Stimulated activated CD8-positive, alpha-beta memory T cell treated with anti-CD3 and anti-CD28 coated beads, Interleukin-12 subunit alpha, Interleukin-12 subunit beta, amount 100 ng/mL, for 24 hours (primary cell): ENCODE data around the gene ZNF302.
A peak's percentile ranks its signal among the peaks of the same experiment; 100 is the strongest.
"Not testable (repeated sequence)": the region's sequence is repeated elsewhere in the genome, so short reads cannot be mapped to it uniquely, and the experiment has no call there.

Experiments
- DNase-seq: peaks from one replicate; pipeline ENCODE4 v3.0.0-alpha.2; 2020; ENCODE audit errors: extremely low read depth

The ZNF302 gene

DNA sequence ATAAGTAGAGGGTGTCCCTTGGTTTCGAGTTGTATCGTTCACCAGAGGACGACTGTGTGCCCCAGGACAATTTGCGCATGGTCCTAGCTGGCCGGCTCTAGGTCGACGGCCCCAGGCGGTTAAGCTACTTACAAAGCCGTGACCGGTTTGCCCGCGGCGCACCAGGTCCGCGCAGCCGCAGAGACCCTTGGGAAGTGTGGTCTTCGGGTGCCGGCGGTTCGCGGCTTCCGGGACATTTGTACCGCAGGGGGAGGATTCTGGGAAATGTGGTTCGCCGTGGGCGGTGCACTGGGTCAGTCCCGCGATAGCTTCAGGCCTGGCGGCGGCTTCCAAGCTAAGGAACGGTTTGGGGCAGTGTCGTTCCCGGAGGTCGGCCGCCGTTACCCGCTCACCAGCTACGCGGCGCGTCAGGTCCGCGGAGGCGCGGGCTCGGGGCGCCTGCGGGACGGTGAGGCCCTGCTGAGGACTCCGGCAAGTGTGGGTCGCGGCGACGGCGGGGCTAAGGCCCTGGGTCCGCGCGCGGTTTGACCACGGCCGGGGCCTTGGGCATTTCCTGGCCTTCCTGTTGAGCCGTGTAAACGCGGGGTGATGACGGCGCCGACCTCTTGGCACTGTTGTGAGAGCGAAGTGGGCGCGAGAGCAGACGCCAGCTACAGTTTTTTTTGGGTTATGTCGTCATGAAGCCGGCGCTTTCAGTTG lies at the start of gene ZNF302:
Gene ZNF302 (plus strand): TSS at position 293 of the 699 bp plus-strand sequence. CDS start 1,127 bp downstream, outside the sequence.
- DNase-seq = peak; percentile 93

DNA sequence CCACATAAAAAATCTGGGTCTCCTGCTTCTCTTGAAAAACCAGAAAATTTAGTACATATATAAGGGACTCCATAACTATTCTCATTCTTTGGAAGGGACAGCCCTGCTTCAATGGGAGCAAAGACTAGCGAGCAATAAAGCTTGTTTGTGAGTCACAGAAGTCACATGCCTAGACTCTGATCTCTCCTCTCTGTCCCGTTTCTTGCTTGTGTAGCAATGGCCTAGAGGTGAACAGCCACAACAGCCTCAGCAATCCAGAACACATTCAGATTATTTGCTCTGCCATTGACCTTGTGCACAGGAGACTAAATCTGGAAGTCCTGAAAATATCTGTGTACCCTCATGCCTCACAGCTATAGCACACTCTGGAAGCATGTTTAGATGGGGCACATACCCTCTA lies 43.7 kb upstream of the ZNF302 start:
- DNase-seq = no peak

DNA sequence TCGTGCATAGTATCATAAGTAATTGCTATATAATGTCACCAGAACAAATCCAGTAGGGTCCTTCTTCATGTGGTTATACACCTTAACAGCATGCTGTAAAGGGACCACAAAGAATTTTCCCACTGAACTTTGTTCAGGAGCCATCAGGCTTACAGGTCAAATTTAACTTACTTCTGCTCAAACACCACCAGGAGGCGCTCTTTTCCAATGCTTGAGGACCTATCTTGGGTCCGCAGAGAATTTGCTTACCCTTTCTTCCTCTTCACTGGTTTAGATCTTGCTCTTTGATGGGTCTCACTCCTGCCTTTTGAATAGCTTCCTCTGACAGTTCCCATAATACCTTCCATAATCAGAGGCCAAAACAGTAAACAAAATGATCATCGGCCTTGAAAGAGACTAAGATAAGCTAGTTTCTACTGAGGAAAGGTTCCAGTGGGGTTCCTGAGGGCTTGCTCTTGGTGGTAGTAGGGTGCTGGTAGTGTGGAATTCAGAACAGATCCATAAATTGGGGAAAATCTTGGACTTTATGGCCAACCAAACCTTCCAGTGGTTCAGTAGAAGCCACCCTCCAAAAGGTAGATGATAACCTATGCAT lies 37.9 kb upstream of the ZNF302 start:
- DNase-seq = peak; percentile 31

DNA sequence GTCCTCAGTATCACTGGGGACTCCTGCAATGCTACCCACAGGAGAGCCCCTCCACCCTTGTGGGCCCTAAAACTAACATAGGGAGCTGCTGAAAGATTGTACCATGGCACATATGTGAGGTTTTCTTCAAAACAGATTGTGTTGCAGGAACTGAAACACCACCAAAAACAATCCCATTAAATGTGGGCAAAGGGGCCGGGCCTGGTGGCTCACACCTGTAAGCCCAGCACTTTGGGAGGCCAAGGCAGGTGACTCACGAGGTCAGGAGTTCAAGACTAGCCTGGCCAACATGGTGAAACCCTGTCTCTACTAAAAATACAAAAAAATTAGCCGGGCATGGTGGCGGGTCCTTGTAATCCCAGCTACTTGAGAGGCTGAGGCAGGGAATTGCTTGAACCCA lies 35.2 kb upstream of the ZNF302 start:
- DNase-seq = no peak

DNA sequence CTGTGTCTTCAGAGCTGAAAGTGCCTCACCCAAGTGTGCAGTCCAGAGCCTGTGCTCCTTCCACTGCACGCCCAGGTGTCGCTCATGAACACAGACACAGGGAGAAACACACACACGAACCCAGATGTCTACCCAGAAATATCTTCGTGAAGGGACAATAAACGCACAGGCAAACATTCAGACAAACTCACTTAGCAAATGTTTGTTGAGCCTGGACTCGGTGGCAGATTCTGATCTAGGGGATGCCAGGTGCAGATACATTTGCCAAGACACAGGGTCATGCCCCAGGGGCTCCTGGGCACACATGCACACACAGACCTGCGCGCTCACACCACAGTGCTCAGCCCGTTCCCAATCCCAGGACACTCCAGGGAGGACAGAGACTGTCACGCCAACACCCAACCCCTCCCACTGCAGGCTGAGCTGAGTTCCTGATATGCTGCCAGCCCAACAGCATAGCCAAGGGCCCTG lies 32.5 kb upstream of the ZNF302 start:
- DNase-seq = no peak

DNA sequence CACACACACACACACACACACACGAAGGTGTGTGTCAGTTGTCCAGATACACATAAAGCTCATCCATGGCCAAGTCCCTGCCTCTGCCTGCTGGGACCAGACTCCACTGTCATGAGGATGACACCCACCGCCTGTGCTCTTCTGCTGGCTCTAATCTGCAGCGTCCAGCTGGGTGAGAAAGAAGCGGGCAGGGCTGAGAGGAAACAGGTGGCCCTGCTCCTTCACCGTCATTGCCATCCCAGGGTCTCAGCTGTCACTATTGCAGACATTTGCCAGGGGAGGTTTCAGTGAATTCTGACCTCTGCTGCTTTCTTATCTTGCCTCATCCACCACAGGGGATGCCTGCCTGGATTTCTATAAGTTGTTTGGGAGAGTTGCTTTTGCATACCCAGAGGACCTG lies 31.9 kb upstream of the ZNF302 start:
- no peak for DNase-seq

DNA sequence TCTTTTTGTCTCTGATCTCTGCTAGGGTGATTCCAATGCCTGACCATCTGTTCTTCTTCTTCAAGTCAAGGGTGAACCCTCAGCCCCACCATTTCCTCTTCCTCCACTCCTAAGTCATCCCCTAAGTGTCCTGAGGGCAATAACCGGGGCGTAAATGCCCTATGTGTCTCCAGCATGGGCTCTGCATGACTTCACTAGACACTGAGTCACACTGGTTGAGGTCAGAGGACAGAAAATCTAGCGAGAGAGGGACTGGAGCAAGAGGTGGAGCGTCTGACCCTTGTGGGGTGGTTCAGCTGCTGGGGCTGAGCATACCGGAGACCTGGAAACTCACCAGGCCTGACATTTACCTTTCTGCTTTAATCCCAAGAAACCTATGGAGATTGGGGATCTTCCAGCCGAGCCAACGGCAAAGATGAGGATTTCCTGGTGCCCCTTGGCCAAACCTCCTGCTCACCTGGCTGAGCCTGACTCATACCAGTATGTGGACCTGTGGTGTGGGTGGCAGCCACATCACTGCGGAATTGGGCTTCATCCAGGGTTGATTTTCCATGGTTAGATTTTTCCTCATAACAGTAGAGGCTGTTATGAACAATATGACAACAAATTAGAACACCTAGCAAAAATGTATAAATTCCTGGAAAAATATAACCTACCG lies 27.5 kb upstream of the ZNF302 start:
- no peak for DNase-seq

DNA sequence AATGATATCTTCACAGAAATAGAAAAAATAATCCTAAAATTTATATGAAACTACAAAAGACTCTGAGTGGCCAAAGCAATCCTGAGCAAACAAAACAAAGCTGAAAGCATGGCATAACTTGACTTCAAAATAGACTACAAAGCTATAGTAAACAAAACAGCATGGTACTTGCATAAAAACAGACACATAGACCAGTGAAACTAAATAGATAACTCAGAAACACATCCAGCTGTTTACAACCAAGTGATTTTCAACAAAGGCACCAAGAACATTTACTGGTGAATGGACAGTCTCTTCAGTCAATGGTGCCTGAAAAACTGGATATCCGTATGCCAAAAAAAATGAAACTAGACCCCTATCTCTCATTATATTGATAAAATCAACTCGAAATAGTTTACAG lies 25.7 kb upstream of the ZNF302 start:
- DNase-seq = no peak

DNA sequence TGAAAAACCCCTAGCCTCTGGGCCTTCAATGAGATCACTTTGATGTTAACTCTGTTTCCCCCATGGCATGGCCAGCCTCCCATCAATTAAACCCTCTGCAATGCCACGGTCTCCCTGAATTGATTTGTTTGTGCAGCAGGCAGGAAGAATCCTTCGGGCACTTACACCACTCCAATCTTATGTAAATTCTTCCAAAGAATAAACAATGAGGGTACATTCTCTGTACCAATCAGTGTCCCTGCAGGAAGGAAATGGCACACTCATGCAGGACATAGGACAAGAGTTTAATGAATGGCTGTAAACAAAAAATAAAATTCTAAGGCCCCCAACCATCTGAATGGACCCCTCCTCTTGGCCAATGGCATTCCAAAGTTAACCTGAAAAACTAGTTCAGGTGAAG lies 22.7 kb upstream of the ZNF302 start:
- DNase-seq = no peak

DNA sequence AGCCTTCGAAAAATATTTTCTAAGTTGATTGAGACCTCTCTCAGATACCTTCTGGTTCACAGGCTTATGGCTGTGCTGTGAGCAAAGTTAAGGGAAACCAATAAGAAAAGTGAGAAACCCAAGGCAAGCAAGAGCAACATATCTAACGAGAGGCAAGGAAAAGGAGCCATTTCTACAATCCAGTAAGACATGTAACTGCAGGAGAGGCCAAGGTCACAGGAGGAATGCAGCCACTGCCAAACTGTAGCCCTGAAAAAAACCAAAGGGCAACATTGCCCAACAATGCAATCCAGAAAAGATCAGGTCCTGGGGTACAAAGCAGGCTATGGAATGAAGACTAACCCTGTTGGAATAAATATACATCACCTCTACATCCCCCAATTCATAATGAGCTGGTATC lies 21.8 kb upstream of the ZNF302 start:
- DNase-seq = no peak

DNA sequence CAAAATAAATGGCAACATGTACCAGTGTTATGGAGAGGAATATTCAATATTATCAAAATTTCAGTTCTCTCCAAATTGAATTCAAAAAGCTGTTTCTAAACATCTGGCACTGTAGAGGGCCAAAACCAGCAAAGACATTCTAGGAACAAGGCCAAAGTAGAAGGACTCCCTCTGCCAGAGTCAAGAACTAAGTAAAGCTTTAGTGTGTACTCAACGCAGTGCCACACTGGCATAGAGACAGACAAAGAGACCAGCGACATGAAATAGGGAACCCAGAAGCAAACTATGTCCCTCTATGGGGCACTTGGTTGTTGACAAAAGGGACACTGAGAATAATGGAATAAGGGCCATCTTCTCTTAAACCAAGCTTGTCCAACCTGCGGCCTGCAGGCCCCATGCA lies 16.1 kb upstream of the ZNF302 start:
- DNase-seq = no peak

DNA sequence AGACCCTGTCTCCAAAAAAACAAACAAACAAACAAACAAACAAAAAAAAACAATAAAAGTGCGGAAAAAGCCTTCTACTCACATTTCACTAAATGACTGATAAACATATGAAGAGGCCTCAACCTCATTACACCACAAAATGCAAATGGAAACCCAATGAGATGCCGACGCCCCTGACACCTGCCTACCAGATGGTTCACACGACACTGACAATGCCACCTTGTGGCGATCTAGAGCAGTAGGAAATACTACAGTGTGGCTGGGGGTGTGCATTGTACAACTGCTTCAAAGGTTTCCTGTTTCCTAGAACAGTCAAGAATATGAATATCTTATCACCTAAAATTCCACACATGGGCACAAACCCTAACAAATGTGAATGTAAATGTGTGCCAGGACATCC lies 14.6 kb upstream of the ZNF302 start:
- DNase-seq = no peak

DNA sequence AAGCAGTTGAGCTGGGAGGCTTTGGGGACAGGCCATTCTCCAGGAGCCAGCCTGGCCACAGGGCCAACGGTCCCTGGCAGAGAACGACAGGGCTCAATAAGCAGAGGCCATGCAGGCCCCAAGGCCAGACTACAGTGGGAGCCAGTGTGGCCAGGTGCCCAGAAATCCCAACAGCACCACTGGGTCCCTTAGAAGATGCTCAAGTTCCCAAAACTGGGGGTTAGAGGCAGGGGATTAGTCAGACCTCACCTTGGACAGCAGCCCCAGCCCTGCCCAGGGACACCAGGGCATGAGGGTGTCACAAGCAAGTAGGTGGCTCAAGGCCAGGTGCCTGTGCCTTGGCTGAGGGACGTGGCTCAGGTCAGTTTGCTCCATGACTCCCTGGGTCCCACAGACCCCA lies 13.3 kb upstream of the ZNF302 start:
- DNase-seq = no peak

DNA sequence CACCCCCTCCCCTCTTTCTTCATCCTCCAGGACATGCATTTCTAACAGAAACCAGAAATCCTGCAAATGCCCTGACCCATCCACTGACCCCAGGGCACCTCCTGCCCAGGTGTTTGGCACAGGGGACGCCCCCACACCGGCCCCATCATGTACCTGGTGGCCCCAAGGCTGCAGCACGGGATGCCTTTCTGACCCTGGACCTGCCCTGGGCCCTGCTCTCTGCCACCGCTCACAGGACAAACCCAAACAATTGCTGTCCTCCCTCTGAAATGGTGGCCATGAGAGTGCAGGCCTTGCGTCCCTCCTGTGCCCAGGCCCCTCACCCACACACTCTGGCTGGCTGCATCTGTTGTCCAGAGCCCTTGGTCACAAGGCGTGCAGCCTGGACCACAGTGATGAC lies 12.6 kb upstream of the ZNF302 start:
- no peak for DNase-seq

DNA sequence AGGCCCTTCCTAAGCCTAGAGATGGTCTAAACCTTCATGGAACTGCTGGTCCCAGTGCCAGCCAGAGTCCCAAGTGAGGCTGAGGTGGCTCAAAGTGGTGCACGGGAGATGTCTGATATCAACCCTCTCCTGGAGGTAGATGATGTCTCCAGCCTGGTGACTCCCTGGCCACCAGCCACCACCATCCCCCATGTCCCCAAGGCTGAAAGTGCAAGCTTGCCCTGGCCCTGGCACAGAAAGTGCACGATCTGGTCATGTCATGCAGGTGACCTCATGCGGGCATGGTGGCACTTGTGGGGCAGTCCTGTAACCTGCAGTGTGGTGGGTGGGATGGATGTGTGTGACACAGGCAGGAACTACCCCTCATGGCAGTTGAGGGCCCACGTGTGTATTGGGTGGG lies 12.2 kb upstream of the ZNF302 start:
- not testable (repeated sequence) for DNase-seq

DNA sequence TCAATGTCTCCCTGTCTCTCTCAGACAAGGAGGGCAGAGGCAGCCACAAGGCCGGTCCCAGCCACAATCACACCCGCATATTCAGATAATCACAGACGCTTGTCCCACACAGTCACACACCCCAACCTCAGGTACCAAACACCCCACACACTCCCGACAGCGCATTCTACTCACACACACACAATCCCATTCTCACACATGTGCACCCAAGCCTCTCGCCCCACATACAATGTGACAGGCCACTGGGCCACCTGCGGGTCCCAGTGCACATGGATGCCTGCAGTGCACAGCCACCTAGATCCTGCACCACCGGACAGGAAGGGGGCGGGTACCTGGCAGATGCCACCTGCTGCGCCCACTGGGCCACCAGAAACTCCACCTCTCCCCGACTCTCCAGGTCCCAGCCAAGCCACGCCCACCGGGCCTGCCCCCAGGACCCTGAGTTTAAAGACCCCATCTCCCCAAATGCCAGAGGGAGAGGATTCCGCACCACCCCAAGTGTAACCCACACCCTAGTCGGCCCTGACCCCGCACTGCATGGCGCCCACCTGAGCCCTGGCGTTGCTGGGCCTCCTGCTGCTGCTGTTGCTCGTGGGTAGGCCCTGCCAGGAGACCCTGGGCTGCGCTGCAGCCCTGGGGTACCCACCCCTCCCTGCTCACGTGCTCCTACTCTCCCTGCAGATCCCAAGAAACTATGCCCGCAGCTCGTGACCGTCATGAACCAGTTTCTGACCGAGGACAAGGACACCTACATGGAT lies 11.1 kb upstream of the ZNF302 start:
- no peak for DNase-seq

DNA sequence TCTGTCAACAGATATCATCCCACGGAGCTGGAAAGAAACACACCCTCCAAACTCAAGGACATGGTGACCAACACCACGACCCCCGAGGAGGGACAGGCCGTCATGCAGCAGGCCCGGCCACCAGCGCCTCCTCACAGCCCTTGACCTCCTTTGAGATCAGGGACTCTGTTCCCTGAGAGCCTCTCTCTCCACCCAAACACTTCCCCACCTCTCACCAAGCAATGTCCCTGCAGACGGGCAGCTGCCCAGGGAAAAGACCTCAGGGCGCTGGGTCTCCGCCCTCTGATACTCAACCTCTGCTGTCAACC lies 10.6 kb upstream of the ZNF302 start:
- no peak for DNase-seq

DNA sequence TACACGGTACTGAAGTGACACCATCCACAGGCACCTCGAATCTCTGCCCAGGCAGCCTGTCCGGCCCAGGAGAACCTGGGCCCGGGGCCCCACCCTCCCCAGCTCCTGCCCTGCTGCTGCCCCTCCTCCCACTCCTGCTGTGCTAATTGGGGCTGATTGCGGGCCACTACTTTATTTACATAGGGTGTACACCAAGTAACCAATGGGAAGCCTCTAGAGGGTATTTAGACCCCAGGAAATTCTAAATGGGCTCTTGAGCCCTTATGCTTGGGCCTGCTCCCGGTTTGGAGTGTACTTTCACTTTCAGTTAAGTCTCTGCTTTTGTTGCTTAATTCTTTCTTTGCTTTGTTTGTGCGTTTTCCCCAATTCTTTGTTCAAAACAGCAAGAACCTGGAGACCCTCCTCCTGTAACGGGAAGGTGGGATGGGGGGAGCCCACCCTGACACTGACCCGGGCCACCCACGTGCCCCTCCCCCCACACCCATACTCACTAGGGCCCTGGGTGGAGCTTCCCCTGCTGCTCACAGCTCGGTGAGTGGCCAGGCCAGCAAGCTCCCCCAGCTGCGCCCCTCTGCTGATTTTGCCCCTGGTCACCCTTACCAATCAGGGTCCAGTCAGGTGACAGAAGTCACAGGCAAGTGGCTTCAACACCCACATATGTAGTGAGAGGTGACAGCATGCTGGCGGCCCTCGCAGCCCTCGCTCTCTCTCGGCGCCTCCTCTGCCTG lies 10.0 kb upstream of the ZNF302 start:
- no peak for DNase-seq

DNA sequence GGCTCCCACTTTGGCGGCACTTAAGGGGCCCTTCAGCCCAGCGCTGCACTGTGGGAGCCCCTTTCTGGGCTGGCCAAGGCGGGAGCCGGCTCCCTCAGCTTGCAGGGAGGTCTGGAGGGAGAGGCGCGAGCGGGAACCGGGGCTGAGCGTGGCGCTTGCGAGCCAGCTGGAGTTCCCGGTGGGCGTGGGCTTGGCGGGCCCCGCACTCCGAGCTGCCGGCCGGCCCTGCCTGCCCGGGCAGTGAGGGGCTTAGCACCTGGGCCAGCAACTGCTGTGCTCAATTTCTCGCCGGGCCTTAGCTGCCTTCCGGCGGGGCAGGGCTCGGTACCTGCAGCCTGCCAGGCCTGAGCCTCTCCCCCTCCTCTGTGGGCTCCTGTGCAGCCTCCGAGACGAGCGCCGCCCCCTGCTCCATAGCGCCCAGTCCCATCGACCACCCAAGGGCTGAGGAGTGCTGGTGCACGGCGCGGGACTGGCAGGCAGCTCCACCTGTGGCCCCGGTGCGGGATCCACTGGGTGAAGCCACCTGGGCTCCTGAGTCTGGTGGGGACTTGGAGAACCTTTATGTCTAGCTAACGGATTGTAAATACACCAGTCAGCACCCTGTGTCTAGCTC lies 9.3 kb upstream of the ZNF302 start:
- DNase-seq = not testable (repeated sequence)

DNA sequence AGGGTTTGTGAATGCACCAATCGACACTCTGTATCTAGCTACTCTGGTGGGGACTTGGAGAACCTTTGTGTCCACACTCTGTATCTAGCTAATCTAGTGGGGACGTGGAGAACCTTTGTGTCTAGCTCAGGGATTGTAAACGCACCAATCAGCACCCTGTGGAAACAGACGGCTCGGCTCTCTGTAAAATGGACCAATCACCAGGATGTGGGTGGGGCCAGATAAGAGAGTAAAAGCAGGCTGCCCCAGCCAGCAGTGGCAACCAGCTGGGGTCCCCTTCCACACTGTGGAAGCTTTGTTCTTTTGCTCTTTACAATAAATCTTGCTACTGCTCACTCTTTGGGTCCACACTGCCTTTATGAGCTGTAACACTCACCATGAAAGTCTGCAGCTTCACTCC lies 8.8 kb upstream of the ZNF302 start:
- not testable (repeated sequence) for DNase-seq

DNA sequence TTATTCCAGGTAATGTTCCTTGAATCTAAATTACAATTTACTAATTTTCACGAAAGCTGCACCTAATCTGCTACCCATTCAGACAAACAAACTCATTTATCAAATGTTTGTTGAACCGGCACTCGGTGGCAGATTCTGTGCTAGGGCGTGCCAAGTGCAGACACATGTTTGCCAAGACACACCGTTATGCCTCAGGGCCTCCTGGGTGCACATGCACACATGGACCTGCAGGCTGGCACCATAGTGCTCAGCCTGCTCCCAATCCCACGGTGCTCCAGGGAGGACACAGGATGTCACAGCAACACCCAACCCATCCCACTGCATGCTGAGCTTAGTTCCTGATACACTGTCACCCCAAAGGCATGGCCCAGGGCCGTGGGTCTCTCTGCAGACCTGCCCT lies 8.2 kb upstream of the ZNF302 start:
- DNase-seq = no peak

DNA sequence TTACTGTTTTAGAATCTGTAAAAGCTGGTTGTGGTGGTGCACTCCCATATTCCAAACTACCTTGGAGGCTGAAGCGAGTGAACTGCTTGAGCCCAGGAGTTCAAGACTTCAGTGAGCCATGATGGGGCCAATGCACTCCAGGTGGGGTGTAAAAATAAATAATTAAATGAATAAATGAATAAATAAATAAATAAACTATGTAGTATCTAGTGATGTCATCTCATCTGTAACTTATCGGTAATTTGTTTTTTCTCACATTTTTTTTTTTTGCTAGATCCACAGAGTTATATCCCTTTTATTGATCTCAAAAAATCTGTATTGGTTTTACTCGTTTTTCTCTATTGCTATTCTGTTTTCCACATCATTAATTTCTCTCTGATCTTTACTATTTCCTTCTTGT lies 5.5 kb upstream of the ZNF302 start:
- no peak for DNase-seq
